ENCODE data around the gene CLEC10A. TPM values are rescaled to one million over a fixed set of nuclear protein-coding genes. Genes with fewer than 3 reads are reported as not detected.

Gene CLEC10A
- total RNA-seq, 1 experiment from 2014 or later, result not detected

DNA sequence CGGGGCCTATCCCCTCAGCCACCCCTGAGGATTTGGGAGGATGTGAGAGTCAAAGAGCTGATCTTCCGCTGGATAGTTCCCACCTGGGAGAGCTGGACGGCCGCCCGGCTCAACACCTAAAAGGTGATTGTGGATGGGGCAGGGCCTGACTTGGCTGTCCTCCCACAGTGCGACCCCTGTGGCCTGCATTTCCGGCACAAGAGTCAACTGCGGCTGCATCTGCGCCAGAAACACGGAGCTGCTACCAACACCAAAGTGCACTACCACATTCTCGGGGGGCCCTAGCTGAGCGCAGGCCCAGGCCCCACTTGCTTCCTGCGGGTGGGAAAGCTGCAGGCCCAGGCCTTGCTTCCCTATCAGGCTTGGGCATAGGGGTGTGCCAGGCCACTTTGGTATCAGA, 52.7 kb downstream of the CLEC10A start:
- Histone ChIP-seq H3K4me1 (replicated peaks; ENCODE audit: insufficient read depth) (no peaks in the 10 kb centered on the region), H2AFZ (no peak overlapping the region), H3K36me3 (ENCODE audit: low read depth) (no peaks in the 10 kb centered on the region), H3K27ac (no peak overlapping the region), H3F3A (ENCODE audit: insufficient read depth, low read depth) (peaks cover 11% of the 10 kb centered on the region; the same call in 1 of the 2 replicates), H3K9me3 (ENCODE audit: insufficient read depth, low read depth) (no peaks in the 10 kb centered on the region), H3K4me2 (no peak overlapping the region), H3K9me2 (ENCODE audit: insufficient read depth) (no peaks in the 10 kb centered on the region), H3K27me3 (ENCODE audit: insufficient read depth, low read depth) (no peaks in the 10 kb centered on the region), H3K79me2 (ENCODE audit: low read depth) (no peaks in the 10 kb centered on the region), H3K4me3 (no peak overlapping the region), H4K20me1 (ENCODE audit: insufficient read depth) (no peaks in the 10 kb centered on the region)
- intact Hi-C loops (cut with micrococcal nuclease; ENCODE audit: unreplicated experiment), result no loop called here
- ChIA-PET POLR2A (ENCODE audit: unreplicated experiment) (interaction anchor here (0.5 kb wide), 1 partner anchor 188 kb away, joined by 4 read pairs; no protein-coding TSS in a partner anchor), CTCF (no interaction called here)
- no TSS peak for BruUV-seq (replicated peaks)
- DNase-seq, result no peak
- TF ChIP-seq EZH2 (IDR thresholded peaks at IDR 0.05; ENCODE audit: low read depth), result no peak
- TF ChIP-seq, protein P1, sequence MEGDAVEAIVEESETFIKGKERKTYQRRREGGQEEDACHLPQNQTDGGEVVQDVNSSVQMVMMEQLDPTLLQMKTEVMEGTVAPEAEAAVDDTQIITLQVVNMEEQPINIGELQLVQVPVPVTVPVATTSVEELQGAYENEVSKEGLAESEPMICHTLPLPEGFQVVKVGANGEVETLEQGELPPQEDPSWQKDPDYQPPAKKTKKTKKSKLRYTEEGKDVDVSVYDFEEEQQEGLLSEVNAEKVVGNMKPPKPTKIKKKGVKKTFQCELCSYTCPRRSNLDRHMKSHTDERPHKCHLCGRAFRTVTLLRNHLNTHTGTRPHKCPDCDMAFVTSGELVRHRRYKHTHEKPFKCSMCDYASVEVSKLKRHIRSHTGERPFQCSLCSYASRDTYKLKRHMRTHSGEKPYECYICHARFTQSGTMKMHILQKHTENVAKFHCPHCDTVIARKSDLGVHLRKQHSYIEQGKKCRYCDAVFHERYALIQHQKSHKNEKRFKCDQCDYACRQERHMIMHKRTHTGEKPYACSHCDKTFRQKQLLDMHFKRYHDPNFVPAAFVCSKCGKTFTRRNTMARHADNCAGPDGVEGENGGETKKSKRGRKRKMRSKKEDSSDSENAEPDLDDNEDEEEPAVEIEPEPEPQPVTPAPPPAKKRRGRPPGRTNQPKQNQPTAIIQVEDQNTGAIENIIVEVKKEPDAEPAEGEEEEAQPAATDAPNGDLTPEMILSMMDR (conservative IDR thresholded peaks at IDR 0.05), result no peak

DNA sequence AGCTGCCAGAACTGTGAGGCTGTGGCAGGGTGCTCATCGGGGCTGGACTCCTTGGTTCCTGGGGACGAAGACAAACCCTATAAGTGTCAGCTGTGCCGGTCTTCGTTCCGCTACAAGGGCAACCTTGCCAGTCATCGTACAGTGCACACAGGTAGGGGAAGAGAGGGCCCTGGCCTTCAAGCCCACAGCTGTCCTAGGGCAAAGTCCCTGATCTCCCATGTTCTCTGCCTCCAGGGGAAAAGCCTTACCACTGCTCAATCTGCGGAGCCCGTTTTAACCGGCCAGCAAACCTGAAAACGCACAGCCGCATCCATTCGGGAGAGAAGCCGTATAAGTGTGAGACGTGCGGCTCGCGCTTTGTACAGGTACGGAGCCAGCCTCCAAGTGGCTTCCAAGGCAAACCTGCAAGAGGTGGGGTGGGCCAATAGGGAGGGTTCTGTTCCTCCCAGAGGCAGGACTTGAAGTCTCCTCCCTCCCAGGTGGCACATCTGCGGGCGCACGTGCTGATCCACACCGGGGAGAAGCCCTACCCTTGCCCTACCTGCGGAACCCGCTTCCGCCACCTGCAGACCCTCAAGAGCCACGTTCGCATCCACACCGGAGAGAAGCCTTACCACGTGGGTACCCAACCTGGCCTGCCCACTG, 53.5 kb downstream of the CLEC10A start:
- Histone ChIP-seq H2AFZ (no peak overlapping the region), H4K20me1 (ENCODE audit: insufficient read depth) (no peaks in the 10 kb centered on the region), H3K4me2 (no peak overlapping the region), H3K9me2 (ENCODE audit: insufficient read depth) (no peaks in the 10 kb centered on the region), H3K27me3 (ENCODE audit: insufficient read depth, low read depth) (no peaks in the 10 kb centered on the region), H3K9me3 (ENCODE audit: insufficient read depth, low read depth) (no peaks in the 10 kb centered on the region), H3K27ac (no peak overlapping the region), H3K36me3 (ENCODE audit: low read depth) (no peaks in the 10 kb centered on the region), H3F3A (ENCODE audit: insufficient read depth, low read depth) (peaks cover 11% of the 10 kb centered on the region; the same call in 1 of the 2 replicates), H3K4me3 (no peak overlapping the region), H3K4me1 (replicated peaks; ENCODE audit: insufficient read depth) (0 out of 2 replicates have a peak, but pooled peaks cover 2% of the 10 kb centered on the region), H3K79me2 (ENCODE audit: low read depth) (no peaks in the 10 kb centered on the region)
- CTCF ChIA-PET, result no interaction called here
- no peak for DNase-seq
- intact Hi-C loops (cut with micrococcal nuclease; ENCODE audit: unreplicated experiment), result no loop called here
- POLR2A ChIA-PET (ENCODE audit: unreplicated experiment), result no interaction called here
- BruUV-seq (replicated peaks), result no TSS peak
- TF ChIP-seq, protein P1 (conservative IDR thresholded peaks at IDR 0.05), result no peak
- TF ChIP-seq EZH2 (IDR thresholded peaks at IDR 0.05; ENCODE audit: low read depth), result no peak

DNA sequence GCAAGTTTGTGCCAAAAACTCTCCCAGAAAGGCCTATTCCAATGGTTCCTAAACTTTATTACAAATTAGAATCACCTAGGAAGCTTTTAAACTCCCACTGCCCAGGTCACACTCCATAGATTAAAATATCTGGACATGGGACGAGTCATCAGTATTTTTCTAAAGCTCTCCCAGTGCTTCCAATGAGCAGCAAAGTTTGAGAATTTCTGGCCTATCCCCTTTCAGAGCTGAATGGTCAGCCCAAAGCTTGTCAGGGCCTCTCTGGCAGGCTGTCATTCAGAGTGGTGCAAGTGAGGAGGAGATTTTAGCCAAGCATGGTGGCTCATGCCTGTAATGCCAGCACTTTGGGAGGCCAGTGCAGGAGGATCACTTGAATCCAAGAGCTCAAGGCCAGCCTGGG, 54.8 kb downstream of the CLEC10A start:
- 0 out of 2 replicates have a peak, but pooled peaks cover 4% of the 10 kb centered on the region for H3K4me1 ChIP-seq (replicated peaks; ENCODE audit: insufficient read depth)
- TF ChIP-seq, protein P1 (conservative IDR thresholded peaks at IDR 0.05), result no peak
- no peak for TF ChIP-seq EZH2 (IDR thresholded peaks at IDR 0.05; ENCODE audit: low read depth)
- H3F3A ChIP-seq (ENCODE audit: insufficient read depth, low read depth), result peaks cover 18% of the 10 kb centered on the region; the same call in 1 of the 2 replicates
- no peaks in the 10 kb centered on the region for H3K9me3 ChIP-seq (ENCODE audit: insufficient read depth, low read depth)
- intact Hi-C loops (cut with micrococcal nuclease; ENCODE audit: unreplicated experiment), result no loop called here
- DNase-seq, result no peak
- H3K79me2 ChIP-seq (ENCODE audit: low read depth), result no peaks in the 10 kb centered on the region
- no peaks in the 10 kb centered on the region for H4K20me1 ChIP-seq (ENCODE audit: insufficient read depth)
- H3K27ac ChIP-seq, result no peak overlapping the region
- H2AFZ ChIP-seq, result no peak overlapping the region
- ChIA-PET CTCF (no interaction called here), POLR2A (ENCODE audit: unreplicated experiment) (no interaction called here)
- no peaks in the 10 kb centered on the region for H3K27me3 ChIP-seq (ENCODE audit: insufficient read depth, low read depth)
- no peaks in the 10 kb centered on the region for H3K36me3 ChIP-seq (ENCODE audit: low read depth)
- no peak overlapping the region for H3K4me2 ChIP-seq
- H3K9me2 ChIP-seq (ENCODE audit: insufficient read depth), result no peaks in the 10 kb centered on the region
- BruUV-seq (replicated peaks), result no TSS peak
- no peak overlapping the region for H3K4me3 ChIP-seq

Other genes starting within 250 kb of the CLEC10A start
- gene TEKT1, start 248.5 kb downstream of the CLEC10A start, total RNA-seq (2021), result 0.50 and 0.61 TPM in 2 replicates
- gene ALOX12, start 84.2 kb downstream of the CLEC10A start, total RNA-seq (2021), result not detected in 2 replicates
- gene RNASEK, start 67.6 kb downstream of the CLEC10A start, total RNA-seq (2021), result 196 and 301 TPM in 2 replicates
- gene BCL6B, start 57.2 kb downstream of the CLEC10A start, total RNA-seq (2021), result 0.28 and 0.48 TPM in 2 replicates
- gene SLC16A13, start 44.2 kb downstream of the CLEC10A start, total RNA-seq (2021), result 33.4 and 40.6 TPM in 2 replicates
- gene SLC16A11, start 36.2 kb downstream of the CLEC10A start, total RNA-seq (2021), result not detected in 2 replicates
- gene ASGR2, start 34.6 kb upstream of the CLEC10A start, total RNA-seq (2021), result not detected in 2 replicates
- 3.5 and 5.9 TPM in 2 replicates for gene ASGR1, start 99.1 kb upstream of the CLEC10A start, total RNA-seq (2021)
- gene DLG4, start 139.6 kb upstream of the CLEC10A start, total RNA-seq (2021), result 27.1 and 32.8 TPM in 2 replicates
- gene ACADVL, start 139.7 kb upstream of the CLEC10A start, total RNA-seq (2021), result 531 and 604 TPM in 2 replicates
- gene DVL2, start 154.3 kb upstream of the CLEC10A start, total RNA-seq (2021), result 77.9 and 86.8 TPM in 2 replicates
- 64.5 and 65.8 TPM in 2 replicates for gene PHF23, start 159.2 kb upstream of the CLEC10A start, total RNA-seq (2021)
- gene GABARAP, start 162.2 kb upstream of the CLEC10A start, total RNA-seq (2021), result 424 and 457 TPM in 2 replicates
- 173 and 203 TPM in 2 replicates for gene CTDNEP1, start 171.5 kb upstream of the CLEC10A start, total RNA-seq (2021)
- gene ELP5, start 172.0 kb upstream of the CLEC10A start, total RNA-seq (2021), result 31.8 and 45.1 TPM in 2 replicates
- 390 and 442 TPM in 2 replicates for gene CLDN7, start 182.2 kb upstream of the CLEC10A start, total RNA-seq (2021)
- 1.5 and 1.6 TPM in 2 replicates for gene SLC2A4, start 201.5 kb upstream of the CLEC10A start, total RNA-seq (2021)
- 0.65 and 0.68 TPM in 2 replicates for gene YBX2, start 214.4 kb upstream of the CLEC10A start, total RNA-seq (2021)
- gene EIF5A, start 227.4 kb upstream of the CLEC10A start, total RNA-seq (2021), result 806 and 1,298 TPM in 2 replicates
- gene GPS2, start 235.1 kb upstream of the CLEC10A start, total RNA-seq (2021), result 43.5 and 61.3 TPM in 2 replicates
- 46.5 and 57.9 TPM in 2 replicates for gene NEURL4, start 249.1 kb upstream of the CLEC10A start, total RNA-seq (2021)